ENCODE measurements around the gene ENO2.
A peak's percentile ranks its signal among the peaks of the same experiment; 100 is the strongest.
"Not testable (repeated sequence)": the region's sequence is repeated elsewhere in the genome, so short reads cannot be mapped to it uniquely, and the experiment has no call there.

Gene ENO2

GRCh38 chr12:6914246-6914946, at the start of gene ENO2:
ENO2 (plus strand) TSS chr12:6914580; CDS start chr12:6915833, 1,253 bp downstream.
- Mint-ChIP-seq H3K27ac (peak within 1 kb of the TSS; percentile 87), H3K9me3 (no peaks in the 10 kb centered on the region), H3K27me3 (peaks cover 8% of the 10 kb centered on the region), H3K36me3 (peaks cover 17% of the 10 kb centered on the region), H3K4me3 (peak within 1 kb of the TSS; percentile 97), H3K4me1 (peaks cover 47% of the 10 kb centered on the region)
- DNase-seq, result peak; percentile 87
- CTCF ChIA-PET, result interaction anchor here (0.7 to 1.6 kb wide), 6 partner anchors 9 to 46 kb away, joined by 3 to 6 read pairs (median 4); no protein-coding TSS in a partner anchor

GRCh38 chr12:6865307-6865706, 49.1 kb upstream of the ENO2 start:
- not testable (repeated sequence) for H3K9me3 Mint-ChIP-seq, DNase-seq, H3K27me3 Mint-ChIP-seq
- CTCF ChIA-PET, result interaction anchor here (0.6 to 3.3 kb wide), 3 partner anchors 12 to 55 kb away, joined by 3 to 9 read pairs (median 4); partner anchors contain the start of gene USP5
- Mint-ChIP-seq H3K36me3 (peaks cover 72% of the 10 kb centered on the region), H3K4me3 (peak overlapping the region; percentile 18), H3K4me1 (peaks cover 32% of the 10 kb centered on the region), H3K27ac (peak overlapping the region; percentile 17)

- H3K27me3 Mint-ChIP-seq, result no peaks in the 10 kb centered on the region
- H3K27ac Mint-ChIP-seq, result no peak overlapping the region
- H3K4me1 Mint-ChIP-seq, result peaks cover 43% of the 10 kb centered on the region
- CTCF ChIA-PET, result interaction anchor here (0.7 to 3.3 kb wide), 3 partner anchors 13 to 236 kb away, joined by 3 to 9 read pairs (median 3); no protein-coding TSS in a partner anchor
- H3K4me3 Mint-ChIP-seq, result peak overlapping the region; percentile 95
- H3K36me3 Mint-ChIP-seq, result peaks cover 73% of the 10 kb centered on the region
- no peak for DNase-seq
- H3K9me3 Mint-ChIP-seq, result no peaks in the 10 kb centered on the region
Observed at GRCh38 chr12:6866163-6866919, 48.0 kb upstream of the ENO2 start.

- Mint-ChIP-seq H3K4me3 (peak overlapping the region; percentile 95), H3K27ac (peak overlapping the region; percentile 95), H3K9me3 (no peaks in the 10 kb centered on the region), H3K4me1 (peaks cover 49% of the 10 kb centered on the region), H3K27me3 (no peaks in the 10 kb centered on the region), H3K36me3 (peaks cover 77% of the 10 kb centered on the region)
- CTCF ChIA-PET, result interaction anchor here (0.7 to 3.3 kb wide), 3 partner anchors 13 to 236 kb away, joined by 3 to 9 read pairs (median 3); no protein-coding TSS in a partner anchor
- DNase-seq, result no peak
Observed at GRCh38 chr12:6866920-6867412, 47.4 kb upstream of the ENO2 start.

- H3K27ac Mint-ChIP-seq, result peak within 1 kb of the TSS; percentile 95
- H3K9me3 Mint-ChIP-seq, result no peaks in the 10 kb centered on the region
- H3K36me3 Mint-ChIP-seq, result peaks cover 73% of the 10 kb centered on the region
- CTCF ChIA-PET, result interaction anchor here (0.7 to 3.3 kb wide), 6 partner anchors 10 to 351 kb away, joined by 3 to 20 read pairs (median 6); partner anchors contain the start of genes CDCA3 and USP5
- H3K4me1 Mint-ChIP-seq, result peaks cover 55% of the 10 kb centered on the region
- no peaks in the 10 kb centered on the region for H3K27me3 Mint-ChIP-seq
- DNase-seq, result peak; percentile 86
- H3K4me3 Mint-ChIP-seq, result peak within 1 kb of the TSS; percentile 97
Observed at GRCh38 chr12:6867413-6868210, 46.8 kb upstream of the ENO2 start, which contains the start of gene TPI1. TPI1 (plus strand) TSS chr12:6867531; CDS start chr12:6867567, 36 bp downstream.

- Mint-ChIP-seq H3K27me3 (no peaks in the 10 kb centered on the region), H3K4me3 (peak overlapping the region; percentile 97), H3K4me1 (peaks cover 55% of the 10 kb centered on the region), H3K9me3 (no peaks in the 10 kb centered on the region), H3K36me3 (peaks cover 72% of the 10 kb centered on the region), H3K27ac (peak overlapping the region; percentile 89)
- CTCF ChIA-PET, result interaction anchor here (0.7 to 3.3 kb wide), 15 partner anchors 9 to 352 kb away, joined by 3 to 20 read pairs (median 4); partner anchors contain the start of genes C12orf57, CDCA3, MLF2 and RNU7-1
- no peak for DNase-seq
Observed at GRCh38 chr12:6868211-6869048, 46.0 kb upstream of the ENO2 start.

GRCh38 chr12:6869049-6870021, 45.0 kb upstream of the ENO2 start:
- peaks cover 60% of the 10 kb centered on the region for H3K4me1 Mint-ChIP-seq
- H3K27ac Mint-ChIP-seq, result peak overlapping the region; percentile 89
- no peaks in the 10 kb centered on the region for H3K9me3 Mint-ChIP-seq
- peak overlapping the region; percentile 97 for H3K4me3 Mint-ChIP-seq
- no peaks in the 10 kb centered on the region for H3K27me3 Mint-ChIP-seq
- peak; percentile 93 for DNase-seq
- CTCF ChIA-PET, result interaction anchor here (0.6 to 2.9 kb wide), 31 partner anchors 11 to 257 kb away, joined by 3 to 20 read pairs (median 3); partner anchors contain the start of genes C12orf57, CDCA3, MLF2 and P3H3
- peaks cover 65% of the 10 kb centered on the region for H3K36me3 Mint-ChIP-seq

- Mint-ChIP-seq H3K4me3 (peak overlapping the region; percentile 90), H3K4me1 (peaks cover 66% of the 10 kb centered on the region), H3K36me3 (peaks cover 57% of the 10 kb centered on the region)
- H3K27me3 Mint-ChIP-seq, H3K9me3 Mint-ChIP-seq, H3K27ac Mint-ChIP-seq, DNase-seq: not testable (repeated sequence)
- CTCF ChIA-PET, result interaction anchor here (1.0 to 2.9 kb wide), 10 partner anchors 19 to 186 kb away, joined by 3 to 20 read pairs (median 4); partner anchors contain the start of genes C12orf57, CDCA3, P3H3 and RNU7-1
Observed at GRCh38 chr12:6870304-6870703, 44.1 kb upstream of the ENO2 start.

GRCh38 chr12:6871052-6871957, 43.1 kb upstream of the ENO2 start:
- Mint-ChIP-seq H3K27me3 (no peaks in the 10 kb centered on the region), H3K4me1 (peaks cover 69% of the 10 kb centered on the region), H3K9me3 (no peaks in the 10 kb centered on the region), H3K27ac (peak overlapping the region; percentile 93), H3K4me3 (peak overlapping the region; percentile 90), H3K36me3 (peaks cover 56% of the 10 kb centered on the region)
- DNase-seq, result peak; percentile 67
- CTCF ChIA-PET, result interaction anchor here (1.1 to 4.3 kb wide), 14 partner anchors 11 to 242 kb away, joined by 3 to 35 read pairs (median 7); partner anchors contain the start of genes C1RL, CDCA3 and USP5

GRCh38 chr12:6872073-6873048, 42.0 kb upstream of the ENO2 start:
- Mint-ChIP-seq H3K4me1 (peaks cover 61% of the 10 kb centered on the region), H3K27ac (peak overlapping the region; percentile 93), H3K27me3 (no peaks in the 10 kb centered on the region), H3K9me3 (no peaks in the 10 kb centered on the region), H3K4me3 (peak overlapping the region; percentile 90), H3K36me3 (peaks cover 59% of the 10 kb centered on the region)
- CTCF ChIA-PET, result interaction anchor here (0.7 to 4.3 kb wide), 37 partner anchors 10 to 264 kb away, joined by 3 to 35 read pairs (median 4); partner anchors contain the start of genes C12orf57, C1RL, CDCA3 and P3H3
- DNase-seq, result peak; percentile 89
